NCI-H524 (cell line): Measurements from ENCODE around the gene GFPT1.
A peak's percentile ranks its signal among the peaks of the same experiment; 100 is the strongest.
"Not testable (repeated sequence)": the region's sequence is repeated elsewhere in the genome, so short reads cannot be mapped to it uniquely, and the experiment has no call there.

Experiments used
- DNase-seq, 2 experiments: peaks; one replicate each; lab custom pipeline; 2025; lab: John Stamatoyannopoulos, UW

The GFPT1 gene

GRCh38 chr2:69386789-69387734 is at the start of gene GFPT1:
Gene GFPT1, minus strand, starts transcription at chr2:69387227. Its CDS starts 156 bp downstream, at chr2:69387071.
- DNase-seq = peak; percentile 63 to 86

DNA sequence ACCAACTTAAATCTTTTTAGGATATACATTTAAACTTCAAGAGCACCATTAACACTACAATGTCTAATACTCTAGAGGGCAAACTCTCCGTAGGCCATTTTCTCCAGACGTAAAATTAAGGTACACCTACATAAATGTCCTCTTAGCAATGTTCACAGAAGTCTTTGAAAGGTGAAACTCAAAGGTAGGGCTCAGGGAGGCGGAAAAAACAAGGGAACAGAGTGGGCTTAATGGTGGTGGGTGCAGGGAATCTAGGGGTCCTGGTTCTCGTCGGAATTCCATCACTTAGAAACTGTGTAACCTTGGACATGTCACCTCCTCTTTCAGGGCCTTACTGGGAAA is 49.5 kb upstream of the GFPT1 start:
- no peak for DNase-seq

- no peak for DNase-seq
Measured at GRCh38 chr2:69434753-69435152, 47.7 kb upstream of the GFPT1 start.

- no peak for DNase-seq
Measured at GRCh38 chr2:69429491-69430183, 42.6 kb upstream of the GFPT1 start.

- no peak for DNase-seq
Measured at GRCh38 chr2:69428981-69429380, 42.0 kb upstream of the GFPT1 start.

DNA sequence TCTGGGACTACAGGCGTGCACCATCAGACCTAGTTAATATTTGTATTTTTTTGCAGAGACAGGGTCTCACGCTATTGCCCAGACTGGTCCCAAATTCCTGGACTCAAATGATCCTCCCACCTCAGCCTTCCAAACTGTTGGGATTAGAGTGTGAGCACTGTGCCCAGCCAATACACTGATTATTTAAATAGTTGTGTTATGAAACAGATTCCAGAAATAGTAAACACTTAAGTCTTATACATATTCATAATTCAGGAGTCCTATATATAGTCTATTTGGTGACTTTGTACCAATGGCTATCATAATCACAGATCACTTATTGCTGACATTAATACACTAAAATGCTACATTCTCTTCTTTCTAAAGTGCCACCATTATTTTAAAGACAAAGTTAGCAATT is 37.4 kb upstream of the GFPT1 start:
- no peak for DNase-seq

DNA sequence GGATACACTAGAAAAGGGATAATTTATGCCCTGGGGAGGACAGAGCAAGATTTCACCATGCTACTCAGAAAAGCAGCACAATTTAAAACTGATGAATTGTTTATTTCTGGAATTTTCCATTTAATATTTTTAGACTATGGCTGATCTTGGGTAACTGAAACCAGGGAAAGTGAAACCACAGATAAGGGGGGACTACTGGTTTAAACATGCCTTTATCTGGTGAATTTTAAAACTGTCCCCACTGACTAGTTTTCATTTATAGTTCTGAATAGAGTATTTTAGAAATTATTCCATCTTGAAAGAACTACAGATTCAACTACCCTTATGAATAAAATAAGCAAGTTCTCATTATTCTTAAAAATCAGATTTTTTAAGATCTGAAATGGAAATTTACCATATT is 35.2 kb upstream of the GFPT1 start:
- DNase-seq = no peak

DNA sequence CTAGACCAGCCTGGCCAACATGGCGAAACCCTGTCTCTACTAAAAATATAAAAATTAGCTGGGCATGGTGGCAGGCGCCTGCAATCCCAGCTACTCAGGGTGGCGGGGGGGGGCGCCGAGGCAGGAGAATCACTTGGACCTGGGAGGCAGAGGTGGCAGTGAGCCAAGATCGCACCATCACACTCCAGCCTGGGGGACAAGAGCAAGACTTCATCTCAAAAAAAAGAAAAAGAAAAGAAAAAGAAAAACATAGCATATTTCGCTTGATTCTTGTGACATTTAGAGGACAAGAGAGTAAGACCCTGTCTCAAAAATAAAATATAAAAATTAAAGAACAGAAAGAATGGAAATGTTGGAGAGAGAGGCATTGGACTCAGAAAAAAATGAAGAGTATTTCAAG is 32.1 kb upstream of the GFPT1 start:
- DNase-seq = not testable (repeated sequence)

DNA sequence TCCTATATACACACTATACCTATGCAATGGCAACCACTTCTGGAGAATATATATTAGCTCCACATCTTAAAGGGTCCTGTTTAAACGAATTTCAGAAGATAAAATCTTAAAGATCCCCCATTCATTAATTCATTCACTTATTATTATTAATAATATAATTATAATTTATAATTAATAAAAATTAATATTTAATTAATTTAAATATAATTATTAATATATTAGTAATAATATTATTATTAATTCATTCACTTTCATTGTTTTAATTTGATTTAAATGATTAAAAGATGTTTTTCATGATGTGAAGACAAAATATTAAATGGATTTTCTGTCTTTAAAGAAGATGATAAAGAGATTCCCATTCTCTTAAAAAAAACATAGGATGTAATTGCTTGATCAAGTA is 29.1 kb upstream of the GFPT1 start:
- DNase-seq = no peak

DNA sequence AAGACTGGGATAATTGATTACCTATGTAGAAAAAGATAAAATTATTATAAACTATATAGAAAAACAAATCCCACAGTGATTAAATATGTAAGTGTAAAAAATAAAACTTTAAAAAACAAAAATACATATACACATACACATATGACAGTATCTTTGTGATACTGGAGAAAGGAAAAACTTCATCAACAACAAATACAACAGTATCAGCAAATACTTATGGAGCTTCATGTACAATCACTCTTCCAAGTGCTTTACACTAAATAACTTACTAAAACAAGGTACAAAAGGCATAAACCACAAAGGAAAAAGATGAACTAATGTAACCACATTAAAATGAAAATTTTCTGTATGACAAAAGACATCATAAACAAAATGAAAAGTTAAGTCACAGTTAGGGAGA is 24.1 kb upstream of the GFPT1 start:
- no peak for DNase-seq

GRCh38 chr2:69405306-69405705 is 18.3 kb upstream of the GFPT1 start:
- no peak for DNase-seq

DNA sequence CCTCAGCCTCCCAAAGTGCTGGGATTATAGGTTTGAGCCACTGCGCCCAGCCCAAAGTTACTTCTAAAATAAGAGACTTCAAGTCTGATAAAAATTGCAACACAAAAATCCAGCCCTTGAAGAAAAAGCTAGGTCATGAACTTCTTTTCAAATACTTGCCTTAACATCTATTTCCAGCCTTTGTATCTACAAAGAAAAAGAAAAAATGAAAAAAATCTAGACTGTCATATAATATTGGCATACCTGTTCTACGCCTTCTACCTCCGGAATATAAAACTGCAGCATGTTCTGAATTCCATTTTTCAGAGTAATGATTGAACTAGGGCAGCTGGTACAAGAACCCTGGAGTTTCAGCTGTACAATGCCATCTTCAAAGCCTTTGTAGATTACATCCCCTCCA is 13.1 kb upstream of the GFPT1 start:
- no peak for DNase-seq

- DNase-seq = no peak
Measured at GRCh38 chr2:69397234-69397633, 10.2 kb upstream of the GFPT1 start.

DNA sequence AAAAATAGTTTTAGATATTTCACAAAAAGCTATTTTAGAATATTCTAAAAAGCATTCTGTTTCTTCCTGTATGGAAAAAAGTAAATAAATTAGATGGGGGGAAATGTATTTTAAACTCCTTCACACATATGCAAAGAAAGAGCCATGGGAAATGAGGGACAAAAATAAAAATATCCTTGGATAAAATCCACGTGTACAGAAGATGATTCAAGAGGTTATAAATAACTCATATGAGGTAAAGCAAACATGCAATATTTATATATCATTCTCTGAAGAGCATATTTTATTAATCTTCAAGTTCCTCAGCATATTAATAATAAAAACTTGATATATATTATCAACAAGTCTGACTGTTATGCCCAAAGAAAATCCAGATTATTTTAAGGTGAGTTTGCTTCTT is 8.8 kb upstream of the GFPT1 start:
- DNase-seq = no peak

- no peak for DNase-seq
Measured at GRCh38 chr2:69393963-69394362, 6.9 kb upstream of the GFPT1 start.

GRCh38 chr2:69390471-69390870 is 3.4 kb upstream of the GFPT1 start:
- DNase-seq = no peak

- DNase-seq = no peak
Measured at GRCh38 chr2:69390001-69390400, 3.0 kb upstream of the GFPT1 start.

DNA sequence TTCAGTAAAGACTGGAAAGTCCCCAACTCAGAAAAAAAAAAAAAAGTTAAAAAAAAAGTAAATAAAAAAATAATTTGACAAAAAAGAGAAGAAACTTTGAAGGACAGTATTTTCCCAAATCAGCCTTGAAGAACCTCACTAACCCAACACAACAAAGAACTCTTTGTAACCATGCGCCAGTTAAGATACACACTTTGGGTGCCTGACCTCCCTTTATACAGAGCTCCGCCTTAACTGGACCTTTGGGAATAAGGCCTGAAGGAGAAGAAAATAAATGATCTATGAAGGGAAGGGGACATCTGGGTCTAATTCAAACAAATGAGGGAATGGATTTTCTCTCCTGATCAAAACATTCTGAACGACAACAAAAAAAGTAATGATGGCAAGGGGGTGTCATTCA is 2.2 kb upstream of the GFPT1 start:
- DNase-seq = no peak

- no peak for DNase-seq
Measured at GRCh38 chr2:69387770-69388481, 899 bp upstream of the GFPT1 start.

DNA sequence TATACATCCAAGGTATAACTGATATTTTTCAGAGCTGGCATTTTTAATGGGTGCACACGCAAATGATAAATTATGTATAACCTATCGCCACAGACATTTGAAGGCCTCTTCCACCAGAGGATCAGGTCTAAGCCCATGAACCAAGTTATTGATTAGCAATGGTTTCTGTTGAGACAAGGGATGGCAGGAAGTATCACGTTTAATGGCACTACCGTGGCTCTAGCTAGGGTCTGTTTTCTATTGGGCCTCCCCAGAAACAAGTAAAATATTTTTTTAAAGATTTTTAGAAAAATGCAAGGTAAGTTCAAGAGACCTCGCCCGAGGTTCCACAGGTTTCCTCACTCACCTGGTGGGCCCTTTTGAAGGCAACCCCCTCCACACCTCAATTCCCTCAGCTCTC is 667 bp downstream of the GFPT1 start:
- no peak for DNase-seq

DNA sequence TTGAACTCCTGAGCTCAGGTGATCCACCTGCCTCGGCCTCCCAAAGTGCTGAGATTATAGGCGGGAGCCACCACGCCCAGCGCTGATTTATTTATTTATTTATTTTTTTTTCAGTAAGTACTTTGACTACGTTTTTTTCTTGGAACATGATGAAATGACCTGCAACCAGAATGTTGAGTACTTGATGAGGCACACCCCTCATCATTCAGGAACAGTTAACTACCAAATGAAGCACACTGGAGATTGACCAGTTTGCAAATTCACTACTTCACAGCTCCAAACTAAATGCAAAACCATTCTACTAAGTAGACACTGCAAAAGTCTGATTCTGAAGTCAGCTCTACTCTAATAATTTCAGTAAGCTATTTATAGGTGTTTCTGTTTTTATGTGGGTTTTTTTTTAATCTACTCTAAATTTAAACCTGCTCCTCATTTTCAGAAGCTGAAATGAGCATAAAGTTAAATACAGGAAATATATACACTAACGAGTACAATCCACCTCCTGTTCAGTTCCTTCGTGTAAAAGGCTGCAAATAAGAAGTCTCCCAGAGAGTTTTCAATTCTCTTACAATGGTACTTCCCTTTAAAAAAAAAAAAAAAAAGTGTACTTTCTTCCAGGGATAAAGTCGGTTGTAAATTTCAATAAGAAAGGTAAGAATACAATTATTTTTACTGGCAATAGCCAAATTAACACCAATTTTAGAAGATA is 1.4 kb downstream of the GFPT1 start:
- DNase-seq = no peak

DNA sequence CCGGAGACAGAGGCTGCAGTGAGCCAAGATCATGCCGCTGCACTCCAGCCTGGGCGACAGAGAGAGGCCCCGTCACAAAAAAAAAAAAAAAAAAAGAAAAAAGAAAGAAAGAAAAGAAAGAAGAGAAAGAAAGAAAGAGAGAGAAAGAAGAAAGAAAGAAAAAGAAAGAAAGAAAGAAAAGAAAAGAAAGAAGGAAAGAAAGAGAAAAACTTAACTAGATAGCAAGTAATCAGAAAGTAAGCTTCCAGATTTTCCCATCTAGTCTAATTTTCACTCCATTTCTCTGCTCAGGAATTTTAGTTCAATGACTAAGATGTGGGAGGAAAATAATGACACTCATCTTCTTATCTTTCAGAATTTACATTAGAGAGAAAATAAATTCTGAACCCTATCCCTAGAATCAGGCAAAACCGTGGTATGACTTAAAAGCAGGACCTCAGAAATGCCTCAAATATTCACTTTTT is 2.4 kb downstream of the GFPT1 start:
- DNase-seq = no peak
